ENCODE measurements around the gene MARK1. TPM values are rescaled to one million over a fixed set of nuclear protein-coding genes. Genes with fewer than 3 reads are reported as not detected.

MARK1 gene
- total and polyA plus RNA-seq, 9 of the 15 experiments (the other 6 are each of a cell fraction or from before 2014, with no cell fraction given): not detected

GRCh38 chr1:220680085-220680687 is 152.2 kb downstream of the MARK1 start:
- POLR2A ChIA-PET: no interaction called here
- in situ Hi-C loops (cut with MboI): no loop called here
- Histone ChIP-seq H3K27ac (ENCODE audit: extremely low read depth, low read depth, low read length) (no peak overlapping the region), H3K9me1 (ENCODE audit: control insufficient read depth, insufficient read depth, low read length) (no peaks in the 10 kb centered on the region), H3K4me3 (no peak overlapping the region), H4K20me1 (replicated peaks; ENCODE audit: control insufficient read depth, insufficient read depth, low read length) (no peaks in the 10 kb centered on the region), H3K4me1 (replicated peaks in 1 of 2; ENCODE audit: control insufficient read depth in 2 of 2, insufficient read depth in 2 of 2, low read length in 2 of 2) (no peaks in the 10 kb centered on the region), H2AFZ (ENCODE audit: low read depth, low read length) (no peak overlapping the region), H3K9me3 (replicated peaks; ENCODE audit: control insufficient read depth, insufficient read depth, low read depth, low read length) (no peaks in the 10 kb centered on the region), H3K79me2 (ENCODE audit: control insufficient read depth, insufficient read depth, low read length) (no peaks in the 10 kb centered on the region), H3K9ac (ENCODE audit: insufficient read depth in 1 of 2, low read depth in 2 of 2, low read length in 2 of 2) (no peak overlapping the region), H3K36me3 (ENCODE audit: control insufficient read depth, insufficient read depth, low read length) (no peaks in the 10 kb centered on the region), H3K4me2 (ENCODE audit: insufficient read depth, low read length) (no peak overlapping the region), H3K27me3 (ENCODE audit: control insufficient read depth in 2 of 2, insufficient read depth in 2 of 2, low read length in 2 of 2) (peaks cover 2 to 14% of the 10 kb centered on the region in 2 experiments; a peak in 2 of 5 replicates)
- peak; percentile 97 for ATAC-seq
- CTCF ChIA-PET (ENCODE audit: low intra/inter-chr PET ratio): interaction anchor here (0.7 to 1.5 kb wide), 2 partner anchors 53 to 96 kb away, joined by 3 to 5 read pairs; no protein-coding TSS in a partner anchor
- peak; percentile 46 to 62 (median 51) for DNase-seq (ENCODE audit: extremely low read depth in 1 of 4, low spot score in 3 of 4)
- intact Hi-C loops (cut with micrococcal nuclease): loop anchor here (1.0 kb wide), 1 partner anchor 96 kb away; no protein-coding TSS in a partner anchor
- peak; percentile 80 for FAIRE-seq
- 6% methylated on average over 7 of the region's 7 CpGs for WGBS (ENCODE audit: insufficient coverage, low coverage, missing lambda C conversion rate)
- BruUV-seq (replicated peaks): no TSS peak
- TF ChIP-seq ZNF778 (CRISPR knock-in tag; IDR thresholded peaks at IDR 0.05): no peak
- TF ChIP-seq SMARCE1 (IDR thresholded peaks at IDR 0.05): no peak
- TF ChIP-seq SMC3 (conservative IDR thresholded peaks at IDR 0.05; ENCODE audit: insufficient read depth, low read depth, low read length): peak; percentile 35; the same call in 1 of the 2 replicates
- TF ChIP-seq MCM3 (IDR thresholded peaks at IDR 0.05): no peak
- peak; percentile 61 to 69 for TF ChIP-seq RAD21 (CRISPR knock-in tag; conservative IDR thresholded peaks at IDR 0.05 in 1 of 2, IDR thresholded peaks at IDR 0.05 in 1 of 2)
- peak; percentile 71 to 78 (median 73) for TF ChIP-seq CTCF (IDR thresholded peaks at IDR 0.05 in 2 of 3, conservative IDR thresholded peaks at IDR 0.05 in 1 of 3; ENCODE audit: insufficient read depth in 2 of 3, low read depth in 1 of 3, low read length in 3 of 3)
- TF ChIP-seq ZNF511 (CRISPR knock-in tag; IDR thresholded peaks at IDR 0.05): no peak
- no peak for TF ChIP-seq ZNF77 (CRISPR knock-in tag; IDR thresholded peaks at IDR 0.05)
- no peak for TF ChIP-seq ZNF583 (CRISPR knock-in tag; IDR thresholded peaks at IDR 0.05)
- no peak for TF ChIP-seq ZNF592 (IDR thresholded peaks at IDR 0.05)
- peak; percentile 52 for TF ChIP-seq DEAF1 (CRISPR knock-in tag; IDR thresholded peaks at IDR 0.05)
- no peak for TF ChIP-seq GTF2A2 (tag; IDR thresholded peaks at IDR 0.05)

All from K562 (cell line).